SW 1271 (cell line): Measurements from ENCODE around the gene NTNG1.
A peak's percentile ranks its signal among the peaks of the same experiment; 100 is the strongest.
"Not testable (repeated sequence)": the region's sequence is repeated elsewhere in the genome, so short reads cannot be mapped to it uniquely, and the experiment has no call there.

Source experiments
- DNase-seq, 2 experiments: peaks; one replicate each; lab custom pipeline; 2025; lab: John Stamatoyannopoulos, UW

The NTNG1 gene

GRCh38 chr1:107140703-107141490, at the start of gene NTNG1:
TSS of gene NTNG1 (plus strand) at chr1:107141039.
- no peak for DNase-seq

- no peak for DNase-seq
Observed at GRCh38 chr1:107091418-107091817, 49.4 kb upstream of the NTNG1 start.

- not testable (repeated sequence) for DNase-seq
Observed at GRCh38 chr1:107093395-107093794, 47.4 kb upstream of the NTNG1 start.

- no peak for DNase-seq
Observed at GRCh38 chr1:107095647-107096046, 45.2 kb upstream of the NTNG1 start.

GRCh38 chr1:107096690-107097089, 44.1 kb upstream of the NTNG1 start:
- DNase-seq = no peak

- no peak for DNase-seq
Observed at GRCh38 chr1:107098961-107099360, 41.9 kb upstream of the NTNG1 start.

GRCh38 chr1:107100331-107100984, 40.4 kb upstream of the NTNG1 start:
- no peak for DNase-seq

GRCh38 chr1:107105914-107106313, 34.9 kb upstream of the NTNG1 start:
- DNase-seq = no peak

GRCh38 chr1:107110326-107110725, 30.5 kb upstream of the NTNG1 start:
- DNase-seq = no peak

- no peak for DNase-seq
Observed at GRCh38 chr1:107116306-107116790, 24.5 kb upstream of the NTNG1 start.

GRCh38 chr1:107122225-107122624, 18.6 kb upstream of the NTNG1 start:
- no peak for DNase-seq

GRCh38 chr1:107123741-107124140, 17.1 kb upstream of the NTNG1 start:
- no peak for DNase-seq

GRCh38 chr1:107124694-107125093, 16.1 kb upstream of the NTNG1 start:
- no peak for DNase-seq

GRCh38 chr1:107132195-107132594, 8.6 kb upstream of the NTNG1 start:
- no peak for DNase-seq

- no peak for DNase-seq
Observed at GRCh38 chr1:107132780-107133179, 8.1 kb upstream of the NTNG1 start.

- no peak for DNase-seq
Observed at GRCh38 chr1:107135463-107135862, 5.4 kb upstream of the NTNG1 start.

GRCh38 chr1:107138166-107138565, 2.7 kb upstream of the NTNG1 start:
- DNase-seq = no peak

- DNase-seq = no peak
Observed at GRCh38 chr1:107138767-107139445, 1.9 kb upstream of the NTNG1 start.

- DNase-seq = no peak
Observed at GRCh38 chr1:107139833-107140702, 771 bp upstream of the NTNG1 start.

- no peak for DNase-seq
Observed at GRCh38 chr1:107141491-107142126, 770 bp downstream of the NTNG1 start.

- DNase-seq = peak in 1 of 2 experiments; percentile 34
Observed at GRCh38 chr1:107142140-107142542, 1.3 kb downstream of the NTNG1 start.
